Calu3 (cell line): ENCODE results near the gene SLC10A1. TPM values are rescaled to one million over a fixed set of nuclear protein-coding genes. Genes with fewer than 3 reads are reported as not detected.

Experiments used
- BruUV-seq: library from RNA; stranded (reverse); fragments of 400-500 nt; replicated peaks from 2 replicates; lab custom pipeline; 2021; lab: Mats Ljungman, UMichigan
- CTCF ChIA-PET: fragments of 300-600 bp; sonication (Branson Sonifier 250); formaldehyde crosslinking; loops from one replicate; lab custom pipeline; 2022; ENCODE audit warnings: antibody characterized with exemption; lab: Charles Lee
- DNase-seq: peaks from one replicate; pipeline ENCODE4 v3.0.0; 2022
- H3K27ac Mint-ChIP-seq: one replicate; pipeline ENCODE4 v1.8.0; 2022; ENCODE audit warnings: mixed read lengths; ENCODE audit not compliant: unreplicated experiment
- H3K27me3 Mint-ChIP-seq: one replicate; pipeline ENCODE4 v1.8.0; 2022; ENCODE audit warnings: mixed read lengths; ENCODE audit not compliant: unreplicated experiment
- H3K36me3 Mint-ChIP-seq: one replicate; pipeline ENCODE4 v1.8.0; 2022; ENCODE audit warnings: mild to moderate bottlenecking, moderate library complexity, mixed read lengths; ENCODE audit not compliant: insufficient read depth, unreplicated experiment
- H3K4me1 Mint-ChIP-seq: one replicate; pipeline ENCODE4 v1.8.0; 2022; ENCODE audit warnings: mild to moderate bottlenecking, low read depth, mixed read lengths; ENCODE audit not compliant: unreplicated experiment
- H3K4me3 Mint-ChIP-seq: one replicate; pipeline ENCODE4 v1.8.0; 2022; ENCODE audit warnings: mild to moderate bottlenecking, low read depth, moderate library complexity, mixed read lengths; ENCODE audit not compliant: unreplicated experiment
- H3K9me3 Mint-ChIP-seq: one replicate; pipeline ENCODE4 v1.8.0; 2022; ENCODE audit warnings: low read depth, mixed read lengths; ENCODE audit not compliant: unreplicated experiment
- intact Hi-C: fragments of 100-400 bp; cut with micrococcal nuclease; formaldehyde crosslinking; loops from one replicate; pipeline ENCODE4 v1.10.0; 2022; ENCODE audit not compliant: unreplicated experiment
- total RNA-seq: library from RNA; stranded (reverse); gene quantifications from 2 replicates; pipeline ENCODE4 v1.2.3, GENCODE V29; 2022
- TF ChIP-seq, protein P1 (sequence below): fragments of 200-600 bp; IDR thresholded peaks from one replicate; pipeline ENCODE4 v1.8.0; 2022; ENCODE audit warnings: antibody characterized with exemption; ENCODE audit not compliant: unreplicated experiment

SLC10A1 gene
- total RNA-seq, 1 experiment from 2014 or later = not detected

DNA sequence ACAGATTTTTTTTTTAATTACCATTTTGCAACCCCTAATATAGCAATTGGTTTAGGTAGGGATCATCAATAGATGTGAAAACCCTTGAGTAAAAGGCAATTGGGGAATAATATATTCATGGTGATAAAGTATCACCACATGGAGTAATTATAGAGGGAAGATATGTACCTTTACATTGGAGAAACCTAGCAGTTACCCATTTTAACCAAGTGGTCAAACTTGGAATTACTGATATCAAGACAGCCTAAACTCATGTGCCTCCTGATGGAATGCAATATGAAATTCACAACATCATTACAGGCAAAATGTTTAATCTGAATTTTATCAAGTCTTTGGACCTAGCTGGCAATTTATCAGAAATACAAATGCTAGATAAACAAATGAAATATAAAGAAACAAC, 6.7 kb upstream of the SLC10A1 start:
- H3K27ac Mint-ChIP-seq = no peak overlapping the region
- H3K36me3 Mint-ChIP-seq = no peaks in the 10 kb centered on the region
- H3K9me3 Mint-ChIP-seq = no peaks in the 10 kb centered on the region
- intact Hi-C loops = no loop called here
- BruUV-seq = no TSS peak
- no peak overlapping the region for H3K4me3 Mint-ChIP-seq
- DNase-seq = no peak
- TF ChIP-seq, protein P1, sequence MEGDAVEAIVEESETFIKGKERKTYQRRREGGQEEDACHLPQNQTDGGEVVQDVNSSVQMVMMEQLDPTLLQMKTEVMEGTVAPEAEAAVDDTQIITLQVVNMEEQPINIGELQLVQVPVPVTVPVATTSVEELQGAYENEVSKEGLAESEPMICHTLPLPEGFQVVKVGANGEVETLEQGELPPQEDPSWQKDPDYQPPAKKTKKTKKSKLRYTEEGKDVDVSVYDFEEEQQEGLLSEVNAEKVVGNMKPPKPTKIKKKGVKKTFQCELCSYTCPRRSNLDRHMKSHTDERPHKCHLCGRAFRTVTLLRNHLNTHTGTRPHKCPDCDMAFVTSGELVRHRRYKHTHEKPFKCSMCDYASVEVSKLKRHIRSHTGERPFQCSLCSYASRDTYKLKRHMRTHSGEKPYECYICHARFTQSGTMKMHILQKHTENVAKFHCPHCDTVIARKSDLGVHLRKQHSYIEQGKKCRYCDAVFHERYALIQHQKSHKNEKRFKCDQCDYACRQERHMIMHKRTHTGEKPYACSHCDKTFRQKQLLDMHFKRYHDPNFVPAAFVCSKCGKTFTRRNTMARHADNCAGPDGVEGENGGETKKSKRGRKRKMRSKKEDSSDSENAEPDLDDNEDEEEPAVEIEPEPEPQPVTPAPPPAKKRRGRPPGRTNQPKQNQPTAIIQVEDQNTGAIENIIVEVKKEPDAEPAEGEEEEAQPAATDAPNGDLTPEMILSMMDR = no peak
- H3K4me1 Mint-ChIP-seq = no peaks in the 10 kb centered on the region
- CTCF ChIA-PET = no interaction called here
- H3K27me3 Mint-ChIP-seq = no peaks in the 10 kb centered on the region

DNA sequence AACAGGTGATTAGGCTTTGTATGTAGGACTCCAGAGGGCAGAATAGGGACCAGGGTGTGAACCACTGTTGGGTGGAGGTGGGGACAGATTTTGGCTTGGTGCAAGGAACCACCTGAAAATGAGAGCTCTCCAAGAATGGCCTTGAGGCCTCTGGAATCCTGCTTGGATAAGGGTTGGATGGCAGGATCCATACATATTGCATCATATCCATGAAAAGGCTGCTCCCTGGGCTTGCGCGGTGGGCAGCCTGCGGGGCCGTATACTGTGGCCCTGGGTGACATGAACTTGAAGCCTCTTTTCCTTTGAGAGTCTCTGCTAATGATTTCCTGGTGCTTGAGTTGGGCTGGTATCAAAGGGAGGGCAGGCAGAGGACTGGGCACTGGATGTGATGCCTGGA, 1.3 kb upstream of the SLC10A1 start:
- Mint-ChIP-seq H3K4me1 (peaks cover 8% of the 10 kb centered on the region), H3K36me3 (peaks cover 10% of the 10 kb centered on the region), H3K27ac (no peak overlapping the region), H3K9me3 (no peaks in the 10 kb centered on the region), H3K27me3 (no peaks in the 10 kb centered on the region), H3K4me3 (no peak overlapping the region)
- CTCF ChIA-PET = no interaction called here
- TF ChIP-seq, protein P1 = no peak
- intact Hi-C loops = no loop called here
- no TSS peak for BruUV-seq
- no peak for DNase-seq

DNA sequence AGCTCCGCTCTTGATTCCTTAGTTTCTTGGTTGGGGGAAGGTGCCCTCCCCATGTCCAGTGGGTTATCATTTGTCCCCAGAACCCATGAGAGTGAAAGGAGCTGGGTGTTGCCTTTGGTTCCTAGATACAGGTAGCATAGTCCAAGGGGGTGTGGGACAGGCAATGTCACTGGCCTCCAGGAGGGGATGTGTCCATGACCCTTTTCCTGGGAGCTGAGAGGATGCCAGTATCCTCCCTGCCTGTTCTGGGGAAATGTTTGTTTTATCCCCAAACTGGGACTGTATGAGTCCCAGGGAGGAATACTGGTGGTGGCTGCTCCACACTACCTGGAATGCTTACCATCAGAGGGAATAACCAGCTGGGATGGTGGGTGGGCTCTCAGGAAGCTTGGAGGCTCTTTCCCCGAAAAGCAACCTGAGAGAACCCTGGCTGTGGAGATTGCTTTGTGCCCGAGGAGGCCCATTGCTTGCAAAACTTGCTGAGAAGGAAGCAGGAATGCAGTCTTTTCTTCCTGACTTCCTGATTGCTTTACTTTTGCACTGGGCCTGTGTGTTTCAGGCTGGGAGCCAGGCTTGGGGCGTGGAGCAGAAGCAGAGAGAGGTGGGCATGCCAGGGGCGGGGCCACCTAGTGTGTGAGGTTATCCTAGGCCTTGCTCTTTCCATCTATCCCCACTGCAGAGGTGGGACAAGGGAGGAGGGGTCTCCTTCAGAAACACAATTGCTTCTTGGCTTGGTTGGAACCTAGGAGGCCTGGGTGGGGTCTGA, 715 bp upstream of the SLC10A1 start:
- Mint-ChIP-seq H3K4me3 (no peak overlapping the region), H3K9me3 (no peaks in the 10 kb centered on the region), H3K27me3 (no peaks in the 10 kb centered on the region), H3K4me1 (peaks cover 8% of the 10 kb centered on the region), H3K36me3 (peaks cover 10% of the 10 kb centered on the region), H3K27ac (no peak overlapping the region)
- TF ChIP-seq, protein P1 = no peak
- CTCF ChIA-PET = no interaction called here
- peak; percentile 6 for DNase-seq
- intact Hi-C loops = no loop called here
- BruUV-seq = no TSS peak

DNA sequence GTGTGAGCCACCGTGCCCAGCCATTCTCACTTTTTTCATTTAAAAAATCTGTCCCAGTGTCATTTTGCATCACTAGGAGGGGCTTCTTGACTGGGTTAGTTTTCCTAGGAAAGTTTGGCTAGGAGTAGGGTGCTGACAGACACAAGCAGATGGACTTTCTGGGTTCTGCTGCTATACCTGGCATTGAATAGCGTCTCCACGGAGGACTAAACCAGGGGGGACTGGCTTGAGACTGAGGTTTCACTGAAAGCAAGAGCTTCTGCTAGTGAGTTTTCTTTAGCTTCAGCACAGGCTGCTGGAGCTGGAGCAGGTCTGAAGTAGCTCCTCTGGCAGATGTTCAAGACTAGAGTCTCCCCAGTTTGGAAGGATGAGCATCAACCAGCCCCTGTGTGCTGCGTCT, 1.4 kb downstream of the SLC10A1 start:
- TF ChIP-seq, protein P1 = no peak

More for the DNA sequence above, 1.4 kb downstream of the SLC10A1 start:
- H3K27ac Mint-ChIP-seq = no peak overlapping the region
- peaks cover 10% of the 10 kb centered on the region for H3K36me3 Mint-ChIP-seq
- no peaks in the 10 kb centered on the region for H3K9me3 Mint-ChIP-seq
- intact Hi-C loops = no loop called here
- no peaks in the 10 kb centered on the region for H3K27me3 Mint-ChIP-seq
- CTCF ChIA-PET = no interaction called here
- BruUV-seq = no TSS peak
- H3K4me1 Mint-ChIP-seq = peaks cover 8% of the 10 kb centered on the region
- H3K4me3 Mint-ChIP-seq = no peak overlapping the region
- DNase-seq = no peak
